Ectodermal cell (in vitro differentiated cells): ENCODE data around the gene DDC.
"Not testable (repeated sequence)": the region's sequence is repeated elsewhere in the genome, so short reads cannot be mapped to it uniquely, and the experiment has no call there.

Source experiments
- H3K27ac ChIP-seq: 2 replicates; pipeline ENCODE4 v1.7.0; 2013; ENCODE audit warnings: mild to moderate bottlenecking, low read depth, low read length; ENCODE audit not compliant: insufficient read depth, poor library complexity, severe bottlenecking
- H3K27me3 ChIP-seq: 2 replicates; pipeline ENCODE4 v1.7.0; 2013; ENCODE audit warnings: mild to moderate bottlenecking, low read length; ENCODE audit not compliant: insufficient read depth, control insufficient read depth, poor library complexity, severe bottlenecking
- H3K36me3 ChIP-seq: one replicate; pipeline ENCODE4 v1.7.0; 2013; ENCODE audit warnings: low read length; ENCODE audit not compliant: control insufficient read depth, insufficient read depth
- H3K4me1 ChIP-seq: one replicate; pipeline ENCODE4 v1.7.0; 2013; ENCODE audit warnings: low read length; ENCODE audit not compliant: control insufficient read depth, insufficient read depth
- H3K4me3 ChIP-seq: 2 replicates; pipeline ENCODE4 v1.7.0; 2013; ENCODE audit warnings: low read depth, low read length, control low read depth; ENCODE audit not compliant: insufficient read depth
- H3K9me3 ChIP-seq: 2 replicates; pipeline ENCODE4 v1.7.0; 2013; ENCODE audit warnings: mild to moderate bottlenecking, low read length, moderate library complexity; ENCODE audit not compliant: control insufficient read depth
- WGBS, 2 experiments: methylation state at CpG; one replicate each; pipeline ENCODE4 v1.1.7; 2013; ENCODE audit warnings: missing lambda C conversion rate in 2 of 2; 5-methylcytosine and 5-hydroxymethylcytosine counted together

DDC gene

DNA sequence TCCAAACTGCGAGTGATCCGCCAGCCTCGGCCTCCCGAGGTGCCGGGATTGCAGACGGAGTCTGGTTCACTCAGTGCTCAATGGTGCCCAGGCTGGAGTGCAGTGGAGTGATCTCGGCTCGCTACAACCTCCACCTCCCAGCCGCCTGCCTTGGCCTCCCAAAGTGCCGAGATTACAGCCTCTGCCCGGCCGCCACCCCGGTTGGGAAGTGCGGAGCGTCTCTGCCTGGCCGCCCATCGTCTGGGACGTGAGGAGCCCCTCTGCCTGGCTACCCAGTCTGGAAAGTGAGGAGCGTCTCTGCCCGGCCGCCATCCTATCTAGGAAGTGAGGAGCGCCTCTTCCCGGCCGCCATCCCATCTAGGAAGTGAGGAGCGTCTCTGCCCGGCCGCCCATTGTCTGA, 106.0 kb downstream of the DDC start:
- not testable (repeated sequence) for H3K36me3 ChIP-seq, H3K4me3 ChIP-seq, H3K27me3 ChIP-seq, H3K9me3 ChIP-seq, H3K27ac ChIP-seq, H3K4me1 ChIP-seq
- WGBS, 2 experiments = 95 to 96% methylated on average over 18 to 23 of the region's 27 CpGs

DNA sequence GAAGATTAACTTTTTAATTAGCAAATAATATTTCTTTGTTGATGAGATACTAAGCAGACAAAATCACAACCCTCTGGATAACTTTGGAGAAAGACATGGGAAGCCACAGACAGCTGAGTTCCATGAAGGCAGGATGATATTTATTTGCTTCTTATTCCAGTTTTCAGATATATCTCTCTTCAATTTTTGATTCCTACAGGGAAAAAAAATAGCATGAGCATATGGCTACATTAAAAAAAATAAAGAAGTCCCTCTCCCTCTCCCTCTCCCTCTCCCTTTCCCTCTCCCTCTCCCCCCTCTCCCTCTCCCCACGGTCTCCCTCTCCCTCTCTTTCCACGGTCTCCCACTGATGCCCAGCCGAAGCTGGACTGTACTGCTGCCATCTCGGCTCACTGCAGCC, 106.6 kb downstream of the DDC start:
- H3K9me3 ChIP-seq, H3K4me3 ChIP-seq, H3K36me3 ChIP-seq, H3K27ac ChIP-seq, H3K27me3 ChIP-seq, H3K4me1 ChIP-seq: not testable (repeated sequence)
- WGBS, 2 experiments = no CpG with 5 or more reads among the region's 4 CpGs

DNA sequence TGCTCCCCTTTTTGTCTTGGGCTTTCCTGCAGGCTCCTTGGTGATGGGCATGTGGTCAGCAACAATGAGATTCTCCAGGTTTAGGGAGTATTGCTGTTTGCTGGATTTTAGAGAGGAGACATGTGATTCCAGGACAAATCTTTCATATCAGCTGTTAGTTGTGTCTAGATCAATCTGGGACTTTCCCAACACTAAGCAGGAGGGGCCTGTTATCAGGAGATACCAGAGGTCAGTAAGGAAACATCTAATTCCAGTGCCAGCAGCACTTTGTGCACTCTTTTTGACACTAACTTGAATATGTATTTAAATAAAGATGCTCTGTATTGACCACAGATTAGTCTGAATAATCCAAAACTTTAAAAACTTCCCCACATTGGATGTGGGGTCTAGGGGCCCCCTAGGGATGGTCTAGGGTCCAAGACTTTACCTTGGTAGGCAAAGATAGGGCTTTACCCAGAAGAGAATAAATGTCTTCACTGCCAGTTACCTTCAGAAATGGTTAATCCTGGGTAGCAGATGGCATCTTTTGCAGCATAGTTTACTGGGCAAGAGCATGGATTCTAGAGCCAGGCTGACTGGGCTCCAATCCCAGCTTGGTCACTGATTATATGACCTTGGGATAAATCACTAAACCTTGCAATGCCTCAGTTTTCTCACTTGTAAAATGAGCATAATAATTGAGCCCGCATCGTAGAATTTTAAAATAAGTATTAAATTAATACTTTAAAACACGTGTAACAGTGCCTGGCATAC, 108.7 kb downstream of the DDC start:
- Histone ChIP-seq H3K9me3 (no peaks in the 10 kb centered on the region), H3K27me3 (no peaks in the 10 kb centered on the region), H3K4me3 (no peak overlapping the region), H3K36me3 (no peaks in the 10 kb centered on the region), H3K4me1 (no peaks in the 10 kb centered on the region), H3K27ac (no peak overlapping the region)
- 94 to 100% methylated on average over 2 to 3 of the region's 3 CpGs for WGBS, 2 experiments

DNA sequence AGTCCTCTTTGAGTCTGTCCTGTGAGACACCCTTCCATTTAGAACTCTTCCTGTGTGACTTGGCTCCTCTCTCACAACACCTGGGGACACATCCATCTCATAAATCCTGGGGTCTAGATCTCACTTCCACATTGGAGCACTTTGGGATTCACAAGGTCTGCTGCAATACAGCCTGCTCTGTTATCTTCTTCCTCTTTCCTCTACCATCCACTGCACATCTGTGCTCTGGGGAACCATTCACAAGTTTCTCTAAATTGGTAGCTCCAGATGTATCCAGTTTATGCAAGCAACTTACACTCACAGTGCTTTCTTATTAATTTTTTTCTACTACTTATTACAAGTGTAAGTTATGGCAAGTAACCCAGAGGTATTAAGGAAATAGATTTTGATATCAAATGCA, 109.5 kb downstream of the DDC start:
- H3K27ac ChIP-seq = no peak overlapping the region
- no peaks in the 10 kb centered on the region for H3K27me3 ChIP-seq
- H3K9me3 ChIP-seq = no peaks in the 10 kb centered on the region
- no peaks in the 10 kb centered on the region for H3K36me3 ChIP-seq
- no peaks in the 10 kb centered on the region for H3K4me1 ChIP-seq
- no peak overlapping the region for H3K4me3 ChIP-seq

DNA sequence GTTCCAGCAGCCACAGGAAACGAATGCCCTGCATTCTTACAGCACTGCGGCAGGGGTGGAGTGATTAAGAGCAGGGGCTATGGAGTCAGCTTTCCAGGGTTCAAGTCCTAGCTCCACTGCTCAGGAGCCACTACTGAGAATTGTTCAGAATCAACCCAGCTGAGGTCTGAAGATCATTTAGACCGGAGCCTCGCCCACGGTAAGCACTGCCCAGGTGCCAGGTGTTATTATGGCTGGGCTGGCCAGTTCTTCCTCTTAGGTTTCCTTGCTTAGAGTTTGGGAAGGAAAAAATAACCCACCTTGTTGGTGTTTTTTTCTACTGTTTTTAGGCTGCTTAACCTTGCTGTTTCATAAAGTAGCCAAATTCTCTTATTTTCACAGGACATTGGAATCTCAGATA, 110.2 kb downstream of the DDC start:
- 67 to 87% methylated on average over 4 to 5 of the region's 5 CpGs for WGBS, 2 experiments
- H3K4me3 ChIP-seq = no peak overlapping the region
- H3K27me3 ChIP-seq = no peaks in the 10 kb centered on the region
- H3K36me3 ChIP-seq = no peaks in the 10 kb centered on the region
- no peaks in the 10 kb centered on the region for H3K9me3 ChIP-seq
- H3K27ac ChIP-seq = no peak overlapping the region
- H3K4me1 ChIP-seq = no peaks in the 10 kb centered on the region

DNA sequence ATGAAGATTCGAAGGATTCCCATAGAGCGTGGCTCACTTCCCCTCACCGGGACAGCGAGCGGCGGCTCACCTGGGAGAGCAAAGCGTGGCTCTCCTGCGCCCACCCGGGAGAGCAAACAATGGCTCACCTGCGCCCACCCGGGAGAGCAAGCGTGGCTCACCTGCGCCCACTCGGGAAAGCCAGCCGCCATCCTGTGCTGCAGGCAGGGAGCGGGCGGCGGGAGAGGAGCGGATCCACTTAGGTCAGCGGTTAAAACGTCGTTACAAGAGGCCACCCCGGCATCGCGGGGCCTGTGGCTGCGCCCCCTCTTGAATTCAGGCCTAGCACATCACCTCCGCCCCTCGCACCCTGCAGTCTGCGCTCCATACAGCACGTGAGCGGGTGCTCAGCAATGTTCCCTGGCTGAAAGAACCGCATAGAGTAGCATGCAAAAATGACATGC, 114.6 kb downstream of the DDC start:
- Histone ChIP-seq H3K27ac (no peak overlapping the region), H3K4me1 (peaks cover 7% of the 10 kb centered on the region), H3K4me3 (peak overlapping the region; percentile 63), H3K9me3 (no peaks in the 10 kb centered on the region), H3K27me3 (no peaks in the 10 kb centered on the region), H3K36me3 (peaks cover 9% of the 10 kb centered on the region)
- 91% methylated on average over 32 of the region's 32 CpGs for WGBS, 2 experiments

DNA sequence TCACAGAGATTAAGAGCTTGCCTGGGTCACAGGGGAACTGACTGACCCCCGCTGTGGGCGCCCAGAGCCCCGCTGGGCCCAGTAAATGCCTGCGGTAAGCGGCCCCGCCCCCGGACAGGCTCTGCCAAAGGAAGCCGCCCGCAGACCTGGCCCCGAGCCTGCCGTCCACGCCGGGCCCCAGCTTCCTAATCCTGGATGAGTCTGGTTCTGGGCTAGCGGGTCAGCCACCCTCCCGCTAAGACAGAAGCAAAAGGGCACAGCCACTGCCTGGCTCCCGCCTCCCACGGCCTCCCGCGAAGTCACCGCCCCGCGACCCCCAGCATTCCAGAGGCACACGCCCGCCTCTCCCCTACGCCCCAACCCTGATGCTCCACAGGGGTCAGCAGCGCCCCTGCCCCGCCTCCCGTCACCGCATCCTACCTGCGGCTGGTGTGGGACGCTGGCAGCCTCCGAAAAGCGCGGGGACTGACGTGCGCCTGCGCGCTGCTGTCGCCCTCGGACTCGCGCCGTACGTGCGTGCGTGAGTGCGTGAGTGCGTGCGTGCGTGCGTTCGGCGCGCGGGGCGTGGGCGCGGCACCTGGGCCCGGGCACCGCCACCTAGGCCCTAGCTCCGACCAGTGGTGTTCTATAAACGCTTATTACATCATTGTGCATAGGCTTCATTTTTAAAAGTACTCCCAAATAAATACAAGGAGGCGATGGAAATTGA, 115.2 kb downstream of the DDC start, which contains the start of gene FIGNL1:
Gene FIGNL1 (minus strand): TSS at position 470 of the 709 bp plus-strand sequence. CDS start 3,063 bp downstream, outside the sequence.
- Histone ChIP-seq H3K27ac (peak within 1 kb of the TSS; percentile 33), H3K27me3 (no peaks in the 10 kb centered on the region), H3K4me3 (peak within 1 kb of the TSS; percentile 63), H3K4me1 (peaks cover 7% of the 10 kb centered on the region), H3K36me3 (peaks cover 9% of the 10 kb centered on the region), H3K9me3 (no peaks in the 10 kb centered on the region)
- WGBS, 2 experiments = 5 to 6% methylated on average over 63 of the region's 63 CpGs

DNA sequence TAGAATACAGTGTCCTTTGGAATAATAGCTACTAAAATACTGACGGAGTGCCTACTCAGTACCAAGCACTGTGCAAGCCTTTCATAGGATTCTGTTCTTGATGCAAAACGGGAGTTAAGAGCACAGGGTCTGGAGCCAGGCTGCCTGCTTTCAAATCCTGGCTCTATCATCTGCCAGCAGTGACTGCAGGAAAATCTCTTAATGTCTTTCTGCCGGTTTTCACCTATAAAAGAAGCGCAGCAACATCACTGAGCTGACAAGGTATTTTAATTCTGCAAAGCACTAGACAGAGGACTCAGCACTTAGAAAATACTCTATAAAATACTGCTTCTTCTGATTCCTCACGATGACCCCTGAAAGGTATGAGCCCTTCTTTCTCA, 115.7 kb downstream of the DDC start:
- H3K27ac ChIP-seq = no peak overlapping the region
- H3K4me3 ChIP-seq = peak overlapping the region; percentile 63
- peaks cover 9% of the 10 kb centered on the region for H3K36me3 ChIP-seq
- peaks cover 7% of the 10 kb centered on the region for H3K4me1 ChIP-seq
- no peaks in the 10 kb centered on the region for H3K9me3 ChIP-seq
- no peaks in the 10 kb centered on the region for H3K27me3 ChIP-seq
- WGBS, 2 experiments = 29 to 31% methylated on average over 5 of the region's 5 CpGs

DNA sequence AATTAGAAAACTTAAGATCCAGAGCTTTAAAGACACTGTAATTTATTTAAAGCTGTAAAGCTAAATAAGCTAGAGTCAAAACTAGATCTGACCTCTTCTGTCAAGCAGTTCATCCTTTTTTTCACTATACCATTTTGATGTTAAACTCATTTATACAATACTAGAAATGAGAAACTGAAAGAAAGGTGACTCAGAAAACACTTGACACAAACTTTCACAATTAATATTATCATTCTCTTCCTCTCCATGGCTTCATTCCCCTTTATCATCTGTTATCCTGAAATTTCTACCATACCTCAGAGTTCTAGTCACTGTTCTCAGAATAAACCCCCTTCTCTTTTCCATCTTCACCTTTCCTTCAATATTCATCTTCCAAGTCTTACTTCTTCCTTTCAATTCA, 116.4 kb downstream of the DDC start:
- no peaks in the 10 kb centered on the region for H3K27me3 ChIP-seq
- H3K4me3 ChIP-seq = no peak overlapping the region
- no peaks in the 10 kb centered on the region for H3K9me3 ChIP-seq

DNA sequence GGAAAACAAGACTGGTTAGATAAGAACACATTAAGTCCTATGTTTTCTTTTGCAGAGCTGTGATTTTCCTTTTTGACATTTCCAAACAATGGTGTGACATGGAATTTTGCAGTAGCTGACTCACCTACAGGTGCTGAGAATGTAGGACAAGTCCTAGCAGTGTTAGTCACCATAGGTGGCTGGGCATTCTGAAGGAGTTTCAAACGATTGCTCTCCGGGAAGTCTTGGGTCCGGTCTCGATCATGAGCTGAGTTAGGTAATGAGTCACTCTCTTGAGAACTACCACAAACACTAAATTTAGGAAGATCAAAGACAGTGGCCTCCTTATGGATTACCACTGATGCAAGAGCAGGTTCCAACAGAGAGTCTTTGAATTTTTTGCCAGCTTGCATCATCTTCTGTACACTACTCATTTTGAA, 118.7 kb downstream of the DDC start:
- H3K9me3 ChIP-seq = no peaks in the 10 kb centered on the region
- H3K4me3 ChIP-seq = no peak overlapping the region
- no peak overlapping the region for H3K27ac ChIP-seq
- peaks cover 7% of the 10 kb centered on the region for H3K4me1 ChIP-seq
- H3K27me3 ChIP-seq = no peaks in the 10 kb centered on the region
- WGBS, 2 experiments = 92 to 95% methylated on average over 4 of the region's 4 CpGs
- peaks cover 9% of the 10 kb centered on the region for H3K36me3 ChIP-seq

More for the DNA sequence above, 116.4 kb downstream of the DDC start:
- Histone ChIP-seq H3K4me1 (peaks cover 7% of the 10 kb centered on the region), H3K27ac (no peak overlapping the region), H3K36me3 (peaks cover 9% of the 10 kb centered on the region)
